ENCODE results near the gene ITPR1. TPM values are rescaled to one million over a fixed set of nuclear protein-coding genes. Genes with fewer than 3 reads are reported as not detected.

ITPR1 gene
- total RNA-seq, 1 experiment from 2014 or later, result 7.5 TPM

GRCh38 chr3:4846543-4846942 is 353.4 kb downstream of the ITPR1 start:
- H3K27ac Mint-ChIP-seq (ENCODE audit: low read depth, unreplicated experiment), result no peak overlapping the region
- H3K4me1 Mint-ChIP-seq (ENCODE audit: insufficient read depth, unreplicated experiment), result no peaks in the 10 kb centered on the region
- DNase-seq (ENCODE audit: unreplicated experiment), result no peak
- BruUV-seq (replicated peaks), result no TSS peak
- ChIA-PET CTCF (no interaction called here), POLR2A (no interaction called here)
- H3K9me3 Mint-ChIP-seq (ENCODE audit: unreplicated experiment), result no peaks in the 10 kb centered on the region
- H3K36me3 Mint-ChIP-seq (ENCODE audit: insufficient read depth, unreplicated experiment), result no peaks in the 10 kb centered on the region
- intact Hi-C loops (cut with micrococcal nuclease), result no loop called here
- H3K27me3 Mint-ChIP-seq (ENCODE audit: insufficient read depth, unreplicated experiment), result no peaks in the 10 kb centered on the region
- H3K4me3 Mint-ChIP-seq (ENCODE audit: unreplicated experiment), result no peak overlapping the region
- no peak for TF ChIP-seq CTCF (IDR thresholded peaks at IDR 0.05; ENCODE audit: unreplicated experiment)

GRCh38 chr3:4848176-4848825 is 355.2 kb downstream of the ITPR1 start:
- no peaks in the 10 kb centered on the region for H3K36me3 Mint-ChIP-seq (ENCODE audit: insufficient read depth, unreplicated experiment)
- no peaks in the 10 kb centered on the region for H3K9me3 Mint-ChIP-seq (ENCODE audit: unreplicated experiment)
- H3K4me3 Mint-ChIP-seq (ENCODE audit: unreplicated experiment), result no peak overlapping the region
- ChIA-PET POLR2A (no interaction called here), CTCF (no interaction called here)
- no TSS peak for BruUV-seq (replicated peaks)
- no peak for TF ChIP-seq CTCF (IDR thresholded peaks at IDR 0.05; ENCODE audit: unreplicated experiment)
- peaks cover 2% of the 10 kb centered on the region for H3K4me1 Mint-ChIP-seq (ENCODE audit: insufficient read depth, unreplicated experiment)
- intact Hi-C loops (cut with micrococcal nuclease), result no loop called here
- no peaks in the 10 kb centered on the region for H3K27me3 Mint-ChIP-seq (ENCODE audit: insufficient read depth, unreplicated experiment)
- no peak for DNase-seq (ENCODE audit: unreplicated experiment)
- no peak overlapping the region for H3K27ac Mint-ChIP-seq (ENCODE audit: low read depth, unreplicated experiment)

GRCh38 chr3:4849136-4849535 is 356.0 kb downstream of the ITPR1 start:
- CTCF ChIA-PET, result interaction anchor here (1.3 kb wide), 1 partner anchor 11 kb away, joined by 4 read pairs; no protein-coding TSS in a partner anchor
- intact Hi-C loops (cut with micrococcal nuclease), result no loop called here
- H3K27me3 Mint-ChIP-seq (ENCODE audit: insufficient read depth, unreplicated experiment), result no peaks in the 10 kb centered on the region
- no peaks in the 10 kb centered on the region for H3K9me3 Mint-ChIP-seq (ENCODE audit: unreplicated experiment)
- BruUV-seq (replicated peaks), result no TSS peak
- TF ChIP-seq CTCF (IDR thresholded peaks at IDR 0.05; ENCODE audit: unreplicated experiment), result no peak
- peaks cover 7% of the 10 kb centered on the region for H3K4me1 Mint-ChIP-seq (ENCODE audit: insufficient read depth, unreplicated experiment)
- no peak for DNase-seq (ENCODE audit: unreplicated experiment)
- POLR2A ChIA-PET, result no interaction called here
- H3K27ac Mint-ChIP-seq (ENCODE audit: low read depth, unreplicated experiment), result no peak overlapping the region
- no peak overlapping the region for H3K4me3 Mint-ChIP-seq (ENCODE audit: unreplicated experiment)
- no peaks in the 10 kb centered on the region for H3K36me3 Mint-ChIP-seq (ENCODE audit: insufficient read depth, unreplicated experiment)

- no TSS peak for BruUV-seq (replicated peaks)
- peaks cover 7% of the 10 kb centered on the region for H3K4me1 Mint-ChIP-seq (ENCODE audit: insufficient read depth, unreplicated experiment)
- ChIA-PET POLR2A (interaction anchor here (0.8 kb wide), 1 partner anchor 10 kb away, joined by 3 read pairs; no protein-coding TSS in a partner anchor), CTCF (interaction anchor here (1.3 kb wide), 1 partner anchor 11 kb away, joined by 4 read pairs; no protein-coding TSS in a partner anchor)
- no peak for DNase-seq (ENCODE audit: unreplicated experiment)
- no peak overlapping the region for H3K27ac Mint-ChIP-seq (ENCODE audit: low read depth, unreplicated experiment)
- no peaks in the 10 kb centered on the region for H3K36me3 Mint-ChIP-seq (ENCODE audit: insufficient read depth, unreplicated experiment)
- TF ChIP-seq CTCF (IDR thresholded peaks at IDR 0.05; ENCODE audit: unreplicated experiment), result no peak
- no peaks in the 10 kb centered on the region for H3K27me3 Mint-ChIP-seq (ENCODE audit: insufficient read depth, unreplicated experiment)
- H3K4me3 Mint-ChIP-seq (ENCODE audit: unreplicated experiment), result no peak overlapping the region
- intact Hi-C loops (cut with micrococcal nuclease), result no loop called here
- H3K9me3 Mint-ChIP-seq (ENCODE audit: unreplicated experiment), result no peaks in the 10 kb centered on the region
Measured at GRCh38 chr3:4849739-4850138, 356.6 kb downstream of the ITPR1 start.
